ENCODE results near the gene DLG2.

Gene DLG2

DNA sequence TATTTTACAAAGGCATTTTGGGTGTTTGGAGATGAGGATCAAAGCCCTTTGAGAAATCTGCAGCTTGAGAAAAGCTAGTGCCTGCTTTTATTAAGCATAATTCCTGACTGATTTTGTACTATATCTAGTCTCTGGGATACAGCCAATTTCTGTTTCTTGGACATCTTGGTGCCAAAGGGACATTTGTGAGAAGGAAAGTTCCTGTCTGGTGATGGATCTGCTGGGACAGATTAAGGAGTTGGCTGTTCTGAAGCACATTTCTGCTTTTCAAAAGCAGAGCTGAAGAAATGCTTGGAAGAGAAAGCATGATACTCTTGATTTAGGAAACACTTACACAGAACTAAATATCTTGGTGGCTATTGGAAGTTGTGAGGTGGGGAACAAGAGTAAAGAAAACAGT, 2086.4 kb downstream of the DLG2 start:
- Histone ChIP-seq H3K4me3 (ENCODE audit: low read length) (no peak overlapping the region), H3K9ac (ENCODE audit: low read length) (no peak overlapping the region), H2AFZ (ENCODE audit: low read depth, low read length) (no peak overlapping the region), H3K27ac (ENCODE audit: low read length) (no peak overlapping the region), H3K36me3 (replicated peaks; ENCODE audit: low read depth, low read length) (no peaks in the 10 kb centered on the region), H3K9me3 (ENCODE audit: insufficient read depth, low read length) (no peaks in the 10 kb centered on the region), H3K27me3 (ENCODE audit: low read depth, low read length) (peaks cover 32% of the 10 kb centered on the region), H3K79me2 (ENCODE audit: low read length) (no peaks in the 10 kb centered on the region), H4K20me1 (ENCODE audit: insufficient read depth, low read length) (no peaks in the 10 kb centered on the region), H3K4me2 (ENCODE audit: low read length) (no peak overlapping the region), H3K4me1 (ENCODE audit: low read length) (no peaks in the 10 kb centered on the region)
- no peak for TF ChIP-seq CTCF (IDR thresholded peaks at IDR 0.05; ENCODE audit: low read depth, low read length)
- TF ChIP-seq EZH2phosphoT487 (IDR thresholded peaks at IDR 0.05; ENCODE audit: low read depth) = no peak

DNA sequence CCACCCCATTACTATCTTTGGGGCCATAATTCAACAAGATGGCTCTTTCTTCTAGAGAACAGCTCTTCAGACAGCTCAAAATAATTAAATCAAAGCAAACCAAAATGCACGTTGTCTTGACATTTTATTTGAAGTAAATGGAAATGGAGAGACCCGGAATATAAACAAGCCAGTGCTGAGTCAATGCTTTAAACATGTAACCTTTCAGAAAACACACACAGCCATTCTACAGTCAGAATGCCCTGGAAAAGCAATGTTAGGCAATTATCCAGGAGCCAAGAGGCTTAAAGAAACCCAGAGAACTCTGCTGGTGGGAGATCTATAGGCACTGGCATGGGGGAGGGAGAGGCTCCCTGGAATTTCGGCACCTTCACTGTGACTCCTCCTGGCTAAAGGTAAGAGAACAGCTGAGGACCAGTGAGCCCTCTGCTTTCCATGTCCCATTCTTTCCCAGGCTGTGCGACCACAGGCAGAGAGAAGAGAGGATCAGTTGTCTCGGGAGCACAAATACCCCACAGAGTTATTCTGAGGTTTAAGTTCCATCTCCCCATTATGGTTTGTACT, 2086.9 kb downstream of the DLG2 start:
- no peak overlapping the region for H3K9ac ChIP-seq (ENCODE audit: low read length)
- no peak overlapping the region for H3K4me2 ChIP-seq (ENCODE audit: low read length)
- no peaks in the 10 kb centered on the region for H3K79me2 ChIP-seq (ENCODE audit: low read length)
- no peaks in the 10 kb centered on the region for H3K4me1 ChIP-seq (ENCODE audit: low read length)
- no peaks in the 10 kb centered on the region for H3K9me3 ChIP-seq (ENCODE audit: insufficient read depth, low read length)
- H2AFZ ChIP-seq (ENCODE audit: low read depth, low read length) = no peak overlapping the region
- no peaks in the 10 kb centered on the region for H3K36me3 ChIP-seq (replicated peaks; ENCODE audit: low read depth, low read length)
- no peaks in the 10 kb centered on the region for H4K20me1 ChIP-seq (ENCODE audit: insufficient read depth, low read length)
- peaks cover 32% of the 10 kb centered on the region for H3K27me3 ChIP-seq (ENCODE audit: low read depth, low read length)
- no peak overlapping the region for H3K27ac ChIP-seq (ENCODE audit: low read length)
- H3K4me3 ChIP-seq (ENCODE audit: low read length) = no peak overlapping the region
- TF ChIP-seq EZH2phosphoT487 (IDR thresholded peaks at IDR 0.05; ENCODE audit: low read depth) (no peak), CTCF (IDR thresholded peaks at IDR 0.05; ENCODE audit: low read depth, low read length) (no peak)

GRCh38 chr11:83538286-83538685, 2088.9 kb downstream of the DLG2 start:
- Histone ChIP-seq H3K4me2 (ENCODE audit: low read length) (no peak overlapping the region), H3K36me3 (replicated peaks; ENCODE audit: low read depth, low read length) (no peaks in the 10 kb centered on the region), H3K4me1 (ENCODE audit: low read length) (0 out of 2 replicates have a peak, but pooled peaks cover 3% of the 10 kb centered on the region), H2AFZ (ENCODE audit: low read depth, low read length) (no peak overlapping the region), H3K79me2 (ENCODE audit: low read length) (no peaks in the 10 kb centered on the region), H3K9ac (ENCODE audit: low read length) (no peak overlapping the region), H4K20me1 (ENCODE audit: insufficient read depth, low read length) (no peaks in the 10 kb centered on the region), H3K4me3 (ENCODE audit: low read length) (no peak overlapping the region), H3K27me3 (ENCODE audit: low read depth, low read length) (peaks cover 32% of the 10 kb centered on the region), H3K27ac (ENCODE audit: low read length) (no peak overlapping the region), H3K9me3 (ENCODE audit: insufficient read depth, low read length) (no peaks in the 10 kb centered on the region)
- TF ChIP-seq CTCF (IDR thresholded peaks at IDR 0.05; ENCODE audit: low read depth, low read length) (no peak), EZH2phosphoT487 (IDR thresholded peaks at IDR 0.05; ENCODE audit: low read depth) (no peak)

- Histone ChIP-seq H3K36me3 (replicated peaks; ENCODE audit: low read depth, low read length) (no peaks in the 10 kb centered on the region), H3K4me1 (ENCODE audit: low read length) (0 out of 2 replicates have a peak, but pooled peaks cover 5% of the 10 kb centered on the region), H3K4me3 (ENCODE audit: low read length) (no peak overlapping the region), H3K9ac (ENCODE audit: low read length) (no peak overlapping the region), H2AFZ (ENCODE audit: low read depth, low read length) (no peak overlapping the region), H3K9me3 (ENCODE audit: insufficient read depth, low read length) (no peaks in the 10 kb centered on the region), H3K79me2 (ENCODE audit: low read length) (no peaks in the 10 kb centered on the region), H4K20me1 (ENCODE audit: insufficient read depth, low read length) (no peaks in the 10 kb centered on the region), H3K27me3 (ENCODE audit: low read depth, low read length) (peaks cover 28% of the 10 kb centered on the region), H3K27ac (ENCODE audit: low read length) (no peak overlapping the region), H3K4me2 (ENCODE audit: low read length) (no peak overlapping the region)
- TF ChIP-seq CTCF (IDR thresholded peaks at IDR 0.05; ENCODE audit: low read depth, low read length) (no peak), EZH2phosphoT487 (IDR thresholded peaks at IDR 0.05; ENCODE audit: low read depth) (no peak)
These were observed 2090.0 kb downstream of the DLG2 start for GRCh38 chr11:83537131-83537610.
